ENCODE data around the gene ANO2.

Gene ANO2

DNA sequence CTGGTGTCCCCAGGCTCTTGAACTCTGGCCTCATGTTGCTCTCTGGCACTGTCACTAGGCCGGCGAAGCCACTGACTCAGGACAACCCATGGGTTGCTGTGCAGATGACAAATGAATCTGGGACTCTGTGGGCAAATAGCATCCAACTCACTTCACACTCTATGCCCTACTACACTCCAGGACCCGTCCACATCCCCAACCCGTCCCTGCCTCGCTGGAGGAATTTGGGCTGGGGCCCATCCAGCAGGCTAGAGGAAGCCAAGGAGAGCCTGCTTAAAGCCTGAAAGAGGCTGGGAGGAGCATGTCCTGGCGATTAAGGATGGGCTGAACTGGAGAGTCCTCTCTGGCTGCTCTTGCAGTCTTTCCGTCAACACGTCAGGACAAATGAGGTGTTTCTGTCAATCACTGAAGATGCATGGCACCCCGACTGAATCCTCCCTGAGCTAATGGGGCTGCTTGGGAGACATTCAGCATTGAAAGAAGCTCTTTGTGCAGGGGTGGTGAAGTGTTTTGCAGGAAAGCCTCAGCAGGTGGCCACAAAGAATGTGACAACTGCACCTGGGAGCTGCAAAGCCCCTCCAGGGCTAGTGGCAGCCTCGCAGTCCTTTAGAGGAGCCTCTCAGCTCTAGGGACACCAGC is 71.7 kb downstream of the ANO2 start:
- H3K4me3 ChIP-seq (ENCODE audit: low read length), result no peak overlapping the region
- TF ChIP-seq CTCF (conservative IDR thresholded peaks at IDR 0.05; ENCODE audit: low read depth, low read length), result no peak
- no peak for DNase-seq (ENCODE audit: low read depth)

DNA sequence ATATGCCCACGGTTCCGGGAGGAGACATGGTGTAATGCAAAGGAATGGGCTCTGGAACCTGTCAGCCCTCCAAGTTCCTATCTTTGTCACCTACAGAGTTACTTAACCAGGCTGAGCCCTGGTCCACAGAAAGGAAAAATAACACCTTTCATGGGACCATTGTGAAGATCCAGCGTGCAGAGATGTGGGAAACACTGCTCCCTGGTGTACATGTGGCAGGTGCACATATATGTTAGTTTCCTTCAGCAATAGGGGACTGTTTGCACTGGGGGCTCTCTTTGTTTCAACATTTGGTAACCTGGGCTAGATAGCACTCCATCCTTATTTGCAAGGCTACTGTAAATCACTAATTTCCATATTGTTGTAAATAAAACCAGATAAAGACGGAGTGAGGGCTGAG is 72.3 kb downstream of the ANO2 start:
- no peak overlapping the region for H3K4me3 ChIP-seq (ENCODE audit: low read length)
- peak; percentile 0 for DNase-seq (ENCODE audit: low read depth)
- TF ChIP-seq CTCF (conservative IDR thresholded peaks at IDR 0.05; ENCODE audit: low read depth, low read length), result peak; percentile 60

GRCh38 chr12:5871741-5872140 is 73.3 kb downstream of the ANO2 start:
- TF ChIP-seq CTCF (conservative IDR thresholded peaks at IDR 0.05; ENCODE audit: low read depth, low read length), result no peak
- no peak overlapping the region for H3K4me3 ChIP-seq (ENCODE audit: low read length)
- no peak for DNase-seq (ENCODE audit: low read depth)

DNA sequence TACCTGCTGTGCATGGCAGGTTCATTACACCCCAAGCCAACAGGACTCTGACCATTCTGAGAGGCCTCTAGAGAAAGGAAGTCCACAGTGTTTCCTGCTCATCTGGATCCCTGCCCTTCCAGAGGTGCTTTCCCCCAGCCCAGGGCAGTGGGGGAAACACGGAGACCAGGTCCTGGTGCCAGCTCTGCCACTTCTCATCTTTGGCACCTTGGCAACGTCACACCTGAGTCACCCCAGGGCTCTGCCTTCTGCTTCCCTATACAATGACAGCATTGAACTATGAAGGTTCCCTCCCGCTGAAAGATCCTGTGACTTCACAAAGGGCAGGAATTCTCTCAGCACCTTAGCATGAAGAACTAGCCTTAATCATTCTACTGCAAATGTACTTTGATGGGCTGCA is 74.9 kb downstream of the ANO2 start:
- TF ChIP-seq CTCF (conservative IDR thresholded peaks at IDR 0.05; ENCODE audit: low read depth, low read length), result no peak
- H3K4me3 ChIP-seq (ENCODE audit: low read length), result no peak overlapping the region
- DNase-seq (ENCODE audit: low read depth), result no peak

DNA sequence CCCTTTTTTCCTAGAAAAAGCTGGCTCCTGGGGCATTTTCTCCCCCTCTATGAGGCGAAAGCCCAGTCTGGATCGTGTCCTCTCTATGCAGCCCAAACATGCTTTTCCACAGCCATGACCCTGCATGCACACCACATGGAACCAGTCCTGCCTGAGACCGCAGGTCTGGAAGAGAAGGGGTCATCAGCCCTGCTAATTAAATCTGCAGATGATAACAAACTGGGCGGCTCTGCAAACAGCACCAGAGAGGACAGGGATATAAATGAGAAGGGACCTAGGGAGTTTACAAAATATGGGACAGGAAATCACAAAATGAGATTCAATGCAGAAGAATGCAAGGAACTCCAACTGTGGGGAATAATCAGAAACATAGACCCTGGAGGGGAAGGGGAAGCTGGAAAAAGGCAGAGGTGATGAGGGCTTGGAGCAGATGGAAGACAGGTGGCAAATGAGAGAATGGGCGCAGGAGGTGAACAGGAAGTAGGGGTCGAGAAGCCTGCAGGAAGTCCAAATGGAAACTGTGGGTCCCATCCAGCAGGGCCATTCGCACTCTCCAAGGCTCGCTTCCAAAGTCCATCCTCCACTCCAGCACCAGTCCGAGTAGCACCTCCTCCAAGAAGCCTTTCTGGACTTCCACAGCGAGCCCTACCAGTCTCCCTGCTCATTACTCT is 76.3 kb downstream of the ANO2 start:
- DNase-seq (ENCODE audit: low read depth), result no peak
- TF ChIP-seq CTCF (conservative IDR thresholded peaks at IDR 0.05; ENCODE audit: low read depth, low read length), result no peak
- no peak overlapping the region for H3K4me3 ChIP-seq (ENCODE audit: low read length)

GRCh38 chr12:5865397-5865796 is 79.7 kb downstream of the ANO2 start:
- no peak for TF ChIP-seq CTCF (conservative IDR thresholded peaks at IDR 0.05; ENCODE audit: low read depth, low read length)
- H3K4me3 ChIP-seq (ENCODE audit: low read length), result no peak overlapping the region
- DNase-seq (ENCODE audit: low read depth), result no peak

DNA sequence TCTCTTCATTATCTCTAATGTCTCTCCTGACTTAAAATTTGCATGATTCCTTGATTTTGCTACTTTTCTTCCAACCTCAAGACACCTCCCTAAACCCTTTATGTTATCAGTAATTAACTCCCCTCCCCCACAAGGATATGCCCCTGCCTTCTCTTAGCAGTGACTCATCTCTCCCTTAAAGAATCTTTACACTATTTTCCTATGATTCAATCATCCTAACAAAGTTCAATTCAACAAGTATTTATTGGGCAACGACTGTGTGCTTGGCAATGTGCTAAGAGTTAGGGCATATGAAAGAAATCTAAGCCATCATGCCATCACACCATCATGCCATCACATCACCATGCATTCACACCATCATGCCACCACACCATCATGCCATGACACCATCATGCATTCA is 80.1 kb downstream of the ANO2 start:
- DNase-seq (ENCODE audit: low read depth), result no peak
- H3K4me3 ChIP-seq (ENCODE audit: low read length), result no peak overlapping the region
- no peak for TF ChIP-seq CTCF (conservative IDR thresholded peaks at IDR 0.05; ENCODE audit: low read depth, low read length)
